ENCODE results near the gene UTP4.

- TF ChIP-seq CTCF (IDR thresholded peaks at IDR 0.05) (no peak), POLR2A (IDR thresholded peaks at IDR 0.05) (no peak)
These were observed 25.0 kb upstream of the UTP4 start for GRCh38 chr16:69107316-69107962.
